ENCODE data around the gene XKRX. TPM values are rescaled to one million over a fixed set of nuclear protein-coding genes. Genes with fewer than 3 reads are reported as not detected.

The XKRX gene
- total RNA-seq (2014; rRNA removed; shearing (Covaris generic)): not detected in 2 replicates

DNA sequence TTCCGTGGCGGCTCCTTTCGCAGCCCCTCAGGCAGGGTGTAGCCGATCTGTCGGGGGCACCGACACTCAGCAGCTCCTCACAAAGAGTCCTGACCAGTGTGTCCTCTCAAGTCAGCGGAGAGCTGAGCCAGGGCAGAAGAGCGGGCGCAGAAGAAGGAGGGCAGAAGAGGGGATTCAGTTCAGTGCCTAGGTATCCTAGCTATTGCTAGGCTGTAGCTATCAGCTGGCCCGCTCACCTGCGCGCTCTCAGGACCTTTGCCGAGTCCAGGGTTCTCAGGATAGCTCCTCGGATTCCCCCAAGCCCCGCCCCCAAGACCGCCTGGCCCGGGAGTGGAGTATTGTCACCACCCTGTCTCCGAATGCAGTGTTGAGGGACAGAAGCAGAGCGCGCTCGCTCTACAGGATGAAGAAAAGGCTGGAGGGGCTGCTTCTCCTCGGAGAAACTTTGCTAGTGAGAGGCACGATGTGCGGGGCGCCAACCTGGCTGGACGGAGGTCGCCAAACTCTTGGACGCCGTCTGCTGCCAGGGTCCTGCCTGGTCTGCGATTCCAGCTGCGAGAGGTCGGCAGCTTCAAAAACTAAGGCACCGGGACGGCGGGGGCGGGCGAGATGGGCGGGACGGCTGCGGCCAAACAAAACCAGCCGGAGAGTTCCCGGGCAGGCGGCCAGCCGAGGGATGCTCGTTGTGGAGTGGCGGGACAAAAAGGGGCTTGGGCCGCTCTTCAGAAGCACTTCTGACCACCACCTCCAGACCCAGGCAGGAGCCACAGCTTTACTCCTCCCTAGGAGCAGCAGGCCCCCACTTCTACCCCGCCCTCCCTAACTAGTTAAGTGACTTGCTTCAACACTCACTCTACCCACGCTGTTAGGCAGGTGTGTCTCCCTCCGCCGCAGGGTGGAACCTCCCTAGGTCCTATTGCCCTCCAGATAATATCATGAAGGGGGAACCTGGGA, at the start of gene XKRX:
Gene XKRX (minus strand): TSS at position 258 of the 954 bp plus-strand sequence. CDS start 613 bp downstream, outside the sequence.
- peak; percentile 1 for DNase-seq (ENCODE audit: low spot score)

DNA sequence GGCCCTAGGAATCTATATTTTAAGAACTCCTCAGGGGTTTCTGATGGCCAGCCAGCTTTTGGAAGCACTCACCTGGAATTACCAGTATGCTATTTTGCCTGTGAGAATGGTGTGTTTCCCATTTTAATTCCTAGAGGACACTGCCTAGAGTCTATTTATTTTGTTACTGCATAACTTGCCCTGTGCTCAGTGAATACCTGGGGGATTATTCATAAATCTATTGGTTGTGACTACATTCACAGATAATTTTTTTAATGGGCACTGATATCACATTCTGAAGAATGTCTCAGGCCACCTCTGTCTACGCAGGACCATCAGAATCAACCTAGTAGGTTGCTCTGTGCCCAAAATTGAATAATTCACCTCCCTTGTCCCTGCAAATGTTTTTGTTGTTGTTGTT, 47.5 kb upstream of the XKRX start:
- DNase-seq (ENCODE audit: low spot score): no peak

DNA sequence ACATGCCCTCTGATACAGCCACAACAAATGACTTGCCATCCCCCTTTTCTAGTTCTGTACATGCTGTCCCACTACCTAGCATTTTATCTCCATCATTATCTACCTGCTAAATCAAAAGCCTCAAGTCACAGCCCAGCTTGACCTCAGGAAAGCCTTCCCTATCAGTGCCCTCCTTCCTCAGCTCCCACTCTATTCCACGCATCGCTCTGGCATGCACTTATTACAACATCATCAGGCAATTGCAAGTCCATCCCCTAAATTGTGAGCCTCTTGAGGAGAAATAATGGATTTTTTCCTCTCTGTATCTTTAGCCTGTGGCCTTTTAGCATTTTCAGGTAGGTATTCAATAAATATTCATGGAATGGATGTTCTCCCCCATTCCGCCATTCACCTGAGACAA, 46.5 kb upstream of the XKRX start:
- DNase-seq (ENCODE audit: low spot score): no peak

DNA sequence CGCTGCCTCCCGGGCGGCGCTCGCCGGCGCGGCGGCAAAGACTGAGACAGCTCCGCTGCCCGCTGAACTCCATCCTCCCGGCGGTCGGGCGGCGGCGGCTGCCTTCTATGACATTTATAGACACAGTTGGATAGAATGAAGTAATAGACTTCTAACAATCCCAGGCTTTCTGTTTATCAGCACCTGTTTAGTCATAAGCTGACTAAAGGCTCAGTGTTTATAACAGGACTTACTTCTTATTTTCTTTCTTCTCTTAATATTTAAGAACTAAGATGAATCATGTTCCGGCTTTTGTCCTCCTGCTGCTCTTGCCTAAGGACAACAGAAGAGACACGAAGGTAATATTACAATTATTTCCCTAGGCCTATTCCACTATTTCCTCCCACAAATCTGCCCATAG, 44.7 kb upstream of the XKRX start:
- DNase-seq (ENCODE audit: low spot score): peak; percentile 35

DNA sequence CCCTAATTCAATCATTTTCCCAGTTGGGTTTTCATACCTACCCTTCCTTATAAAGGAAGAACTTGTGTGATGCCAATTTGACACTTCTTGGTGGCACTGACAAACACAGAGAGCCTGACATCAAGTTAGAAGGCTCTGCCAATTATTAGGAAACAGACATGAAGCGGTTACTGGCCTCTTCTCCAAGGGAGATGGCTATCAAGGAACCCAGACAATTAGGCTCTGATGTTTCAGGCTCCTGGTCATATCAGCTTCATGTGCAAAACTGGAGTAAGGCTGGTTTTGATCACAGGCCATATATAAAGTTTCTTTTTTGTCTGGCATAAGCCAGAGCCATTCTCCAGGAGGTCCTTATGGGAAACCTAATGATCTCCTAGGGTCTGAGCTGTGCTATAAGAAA, 41.2 kb upstream of the XKRX start:
- no peak for DNase-seq (ENCODE audit: low spot score)

DNA sequence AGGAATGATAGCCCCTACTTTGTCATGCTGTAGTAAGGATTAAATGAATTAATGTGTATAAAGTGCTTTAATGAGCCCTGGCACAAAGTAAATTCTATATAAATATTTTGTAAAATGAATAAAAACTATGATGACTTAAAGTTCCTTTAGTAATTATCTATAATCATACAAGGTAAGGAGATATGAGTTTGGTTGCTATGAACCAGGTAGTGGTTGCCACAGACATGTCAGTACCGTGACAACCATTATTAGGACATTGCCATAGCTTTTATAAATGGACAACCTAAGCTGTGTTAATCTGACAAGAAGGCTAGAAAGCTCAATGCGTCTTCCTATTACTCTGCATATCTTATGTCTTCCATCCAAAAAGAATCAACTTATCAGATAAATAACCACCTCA, 40.7 kb upstream of the XKRX start, which contains the start of gene ARL13A:
Gene ARL13A (plus strand): TSS at position 301 of the 400 bp plus-strand sequence. CDS start 3,982 bp downstream, outside the sequence.
- DNase-seq (ENCODE audit: low spot score): no peak

DNA sequence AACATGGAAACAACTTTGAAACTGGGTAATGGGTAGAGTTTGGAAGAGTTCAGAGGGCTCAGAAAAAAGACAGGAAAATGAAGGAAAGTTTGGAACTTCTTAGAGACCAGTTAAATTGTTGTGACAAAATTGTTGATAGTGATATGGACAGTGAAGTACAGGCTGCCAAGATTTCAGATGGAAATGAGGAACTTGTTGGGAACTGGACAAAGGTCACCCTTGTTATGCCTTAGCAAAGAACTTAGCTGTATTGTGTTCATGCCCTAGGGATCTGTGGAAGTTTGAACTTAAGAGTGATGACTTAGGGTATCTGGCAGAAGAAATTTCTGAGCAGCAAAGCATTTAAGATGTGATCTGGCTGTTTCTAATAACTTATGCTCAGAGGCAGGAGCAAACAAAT, 35.6 kb upstream of the XKRX start:
- DNase-seq (ENCODE audit: low spot score): no peak

DNA sequence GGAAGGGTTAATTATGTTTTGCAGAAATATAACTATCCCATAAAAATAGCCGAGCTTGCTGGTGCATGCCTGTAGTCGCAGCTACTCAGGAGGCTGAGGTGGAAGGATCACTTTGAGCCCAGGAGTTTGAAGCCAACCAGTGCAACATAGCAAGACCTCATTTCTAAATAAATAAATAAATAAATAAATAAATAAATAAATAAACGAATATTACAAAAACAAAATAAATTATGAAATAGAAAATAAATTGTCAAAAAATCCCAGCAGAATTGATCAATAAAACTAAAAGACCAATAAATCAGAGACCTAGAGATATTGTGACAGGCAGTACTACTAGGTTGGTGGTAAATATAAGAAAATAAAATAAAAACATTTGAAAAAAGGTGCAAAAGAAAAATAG, 34.1 kb upstream of the XKRX start:
- no peak for DNase-seq (ENCODE audit: low spot score)

DNA sequence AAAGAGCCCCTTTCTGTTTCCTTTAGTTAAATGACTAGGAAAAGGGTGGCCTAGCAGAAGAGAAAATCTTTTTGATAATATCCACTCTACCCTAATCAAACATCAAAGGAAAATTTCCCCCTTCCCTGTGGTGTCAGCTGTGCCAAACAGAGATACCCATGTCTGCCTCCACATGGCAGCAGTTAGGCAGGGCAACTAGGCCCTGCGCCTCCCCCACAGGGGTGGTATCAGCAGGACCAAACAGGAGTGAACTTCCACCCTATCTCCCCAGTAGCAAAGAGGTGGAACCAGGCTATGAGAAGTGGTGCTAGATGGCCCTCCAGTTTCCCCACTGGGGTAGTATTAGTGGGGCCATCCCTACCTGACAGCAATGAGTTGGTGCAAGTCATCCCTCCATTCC, 19.8 kb upstream of the XKRX start:
- no peak for DNase-seq (ENCODE audit: low spot score)

DNA sequence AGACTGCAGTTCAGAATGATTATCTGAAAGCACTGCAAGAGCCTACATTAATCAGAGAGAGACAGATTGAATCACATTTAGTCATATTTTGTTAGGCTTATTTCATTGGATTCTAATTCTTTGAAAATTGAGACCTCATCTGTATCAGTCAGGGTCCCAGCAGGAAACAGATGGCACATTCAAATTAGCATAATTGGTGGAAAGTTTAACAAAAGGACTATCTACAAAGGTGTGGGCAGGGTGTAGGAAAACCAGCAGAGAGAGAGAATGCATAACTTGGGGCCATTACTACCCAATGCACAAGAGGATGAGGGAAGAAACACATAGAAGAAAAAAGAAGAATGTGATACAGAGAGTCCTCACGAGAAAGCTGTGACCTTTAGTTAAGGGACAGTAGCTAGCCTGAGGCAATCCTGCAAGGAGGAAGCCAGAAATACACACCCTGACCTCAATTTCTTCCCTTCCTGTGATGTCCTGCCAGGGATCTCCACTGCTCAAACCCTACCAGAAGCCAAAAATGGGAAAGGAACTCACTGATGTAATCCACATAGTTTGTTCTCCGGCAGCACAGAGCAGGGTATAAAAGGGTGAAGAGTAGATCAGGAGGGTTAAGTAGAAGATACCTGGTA, 17.7 kb upstream of the XKRX start:
- no peak for DNase-seq (ENCODE audit: low spot score)

DNA sequence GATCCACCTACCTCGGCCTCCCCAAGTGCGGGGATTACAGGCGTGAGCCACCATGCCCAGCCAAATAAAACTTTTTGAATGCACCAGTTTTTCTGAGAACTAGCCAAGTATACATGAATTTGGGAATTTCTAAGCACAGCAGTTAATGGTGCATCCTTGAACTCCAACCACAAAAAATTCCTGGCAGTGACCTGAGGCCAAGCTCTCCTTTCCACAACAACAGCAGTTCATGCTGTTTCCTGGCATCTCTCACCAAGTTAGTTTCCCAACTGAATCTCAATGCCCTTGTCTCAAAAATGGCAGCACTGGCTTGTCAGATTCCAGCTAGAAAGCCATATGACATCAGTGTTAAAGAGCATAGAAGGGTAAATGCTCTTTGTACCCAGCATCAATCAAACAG, 15.9 kb upstream of the XKRX start:
- no peak for DNase-seq (ENCODE audit: low spot score)

DNA sequence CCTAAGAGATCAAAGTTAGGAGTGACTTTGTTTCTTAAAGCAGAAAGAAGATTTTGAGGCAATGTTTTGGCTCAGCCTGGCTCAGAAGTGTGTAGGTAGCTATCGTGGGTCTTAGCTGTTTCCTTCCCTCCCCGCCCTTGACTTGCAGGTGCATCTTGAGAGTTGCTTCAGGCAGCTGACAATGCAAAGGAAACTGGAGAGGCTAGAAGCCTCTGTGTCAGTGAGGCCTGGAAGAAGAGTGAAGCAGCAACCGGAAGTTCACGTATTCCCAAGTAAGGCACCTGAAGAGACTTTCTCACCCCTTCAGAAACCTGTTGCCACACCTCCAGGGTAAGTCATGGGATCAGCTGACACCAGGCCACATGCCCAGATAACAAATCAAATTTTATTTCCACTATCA, 10.6 kb upstream of the XKRX start:
- DNase-seq (ENCODE audit: low spot score): no peak

DNA sequence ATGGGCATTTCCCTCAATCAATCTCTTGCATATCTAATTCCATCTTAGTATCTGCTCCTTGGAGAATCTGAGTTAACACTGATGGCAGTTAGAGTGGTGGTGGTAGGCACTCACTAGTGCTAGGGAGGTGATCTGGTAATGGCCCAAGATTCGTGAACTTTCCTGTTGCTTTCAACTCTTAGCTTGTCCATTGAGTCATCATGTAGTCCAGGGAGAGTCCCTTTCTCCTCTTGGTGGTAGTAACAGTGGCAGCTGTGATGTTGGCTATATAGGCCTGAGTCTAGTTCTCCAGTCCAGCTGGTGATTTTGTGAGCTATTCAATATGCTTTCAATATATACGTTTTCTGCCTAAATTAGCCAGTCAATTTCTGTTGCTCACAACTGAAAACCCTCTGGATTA, 7.0 kb upstream of the XKRX start:
- DNase-seq (ENCODE audit: low spot score): no peak

DNA sequence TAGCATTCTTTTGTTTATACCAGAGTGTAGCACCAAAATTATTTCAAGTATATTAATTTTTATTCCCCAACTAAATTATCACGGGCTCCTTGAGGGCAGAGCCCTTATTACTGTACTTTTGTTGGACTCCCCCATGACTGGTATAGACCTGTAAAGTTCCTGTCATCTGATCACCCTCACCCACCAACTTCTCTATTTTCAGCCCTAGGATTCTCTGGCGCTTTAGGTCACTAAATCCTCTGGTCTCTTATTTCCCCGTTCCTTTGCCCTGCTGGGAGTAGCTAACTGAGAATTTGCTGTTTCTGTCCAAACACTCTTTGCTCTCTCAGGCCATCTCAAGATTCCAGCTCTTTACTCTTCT, 3.2 kb upstream of the XKRX start:
- no peak for DNase-seq (ENCODE audit: low spot score)

DNA sequence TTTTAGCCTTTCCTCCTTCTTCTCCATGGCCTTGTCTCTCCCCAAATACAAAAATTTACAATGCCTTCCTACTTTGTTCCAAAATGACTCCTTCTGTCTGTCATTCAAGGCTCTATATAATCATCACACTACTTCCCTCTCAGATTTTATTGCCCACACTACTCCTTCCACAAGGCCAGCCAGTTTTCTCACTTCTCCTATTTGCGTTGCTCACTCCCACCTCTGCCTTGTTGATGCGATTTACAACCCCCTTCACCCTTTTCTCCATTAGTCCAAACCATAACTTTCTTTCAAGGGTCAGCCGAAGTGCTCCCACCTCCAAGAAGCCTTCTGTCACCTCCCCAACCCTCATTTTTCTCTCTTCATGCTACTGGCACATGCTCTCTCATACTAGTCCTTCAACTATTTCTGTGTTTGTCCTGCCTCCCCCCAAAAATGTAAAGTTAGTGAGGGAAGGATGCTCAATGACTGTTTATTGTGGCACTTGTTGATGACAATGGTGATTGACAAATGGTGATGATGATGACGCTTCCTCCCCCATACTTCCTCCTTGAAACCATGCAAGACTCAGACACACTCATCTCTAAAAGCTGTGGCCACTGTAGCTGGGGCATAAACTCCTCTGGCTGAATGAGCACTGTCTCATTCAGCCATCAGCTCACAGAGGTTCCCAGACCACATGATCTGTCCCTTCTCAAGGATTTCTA, 2.7 kb upstream of the XKRX start:
- DNase-seq (ENCODE audit: low spot score): no peak

DNA sequence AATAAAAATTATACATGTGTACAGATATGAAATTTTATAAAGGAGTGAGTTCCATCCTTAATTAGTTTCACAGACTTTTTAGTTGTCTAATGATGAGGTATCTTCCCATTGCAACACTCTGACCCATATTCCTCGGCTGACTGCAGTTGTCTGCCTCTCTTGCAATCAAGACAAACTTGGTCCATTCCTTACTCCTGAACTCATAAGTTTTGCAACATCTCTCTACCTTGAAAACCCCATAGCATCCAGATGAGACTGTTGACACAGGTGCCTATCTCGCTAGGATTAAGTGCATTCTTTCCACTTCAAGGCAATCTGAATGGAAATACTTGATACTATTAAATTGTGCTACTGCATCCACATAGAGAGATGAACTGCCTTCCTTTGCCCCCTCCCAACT, 2.3 kb downstream of the XKRX start:
- no peak for DNase-seq (ENCODE audit: low spot score)

DNA sequence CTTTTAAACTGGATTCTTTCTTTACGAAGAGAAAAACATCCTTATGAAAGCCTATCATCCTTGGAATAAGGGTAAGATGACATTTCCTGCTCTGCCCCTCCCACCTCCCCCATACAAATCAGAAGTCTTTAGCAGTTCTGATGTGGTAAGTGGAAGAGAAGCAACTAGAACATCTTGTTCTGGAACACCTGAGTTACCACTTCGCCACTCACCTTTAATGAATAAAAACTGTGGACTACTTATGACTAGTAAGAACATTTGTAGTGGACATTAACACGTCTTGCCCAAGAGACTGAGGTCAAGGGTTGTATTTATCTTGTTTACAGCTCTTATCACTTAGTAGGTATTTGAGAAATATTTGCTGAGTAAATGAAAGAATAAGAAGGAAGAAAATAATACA, 4.3 kb downstream of the XKRX start:
- no peak for DNase-seq (ENCODE audit: low spot score)

DNA sequence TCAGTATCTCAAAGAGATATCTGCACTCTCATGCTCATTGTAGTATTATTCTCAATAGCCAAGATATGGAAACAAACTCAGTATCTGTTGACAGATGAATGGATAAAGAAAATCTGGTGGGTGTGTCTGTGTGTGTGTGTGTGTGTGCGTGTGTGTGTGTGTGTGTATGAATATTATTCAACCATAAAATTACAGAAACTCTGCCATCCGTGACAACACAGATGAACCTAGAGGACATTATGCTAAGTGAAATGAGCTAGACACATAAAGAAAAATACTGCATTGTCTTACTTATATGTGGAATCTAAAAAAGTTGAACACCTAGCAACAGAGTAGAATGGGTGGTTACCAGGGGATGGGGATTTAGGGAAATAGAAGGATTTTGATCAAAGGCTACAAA, 13.2 kb downstream of the XKRX start:
- DNase-seq (ENCODE audit: low spot score): no peak

DNA sequence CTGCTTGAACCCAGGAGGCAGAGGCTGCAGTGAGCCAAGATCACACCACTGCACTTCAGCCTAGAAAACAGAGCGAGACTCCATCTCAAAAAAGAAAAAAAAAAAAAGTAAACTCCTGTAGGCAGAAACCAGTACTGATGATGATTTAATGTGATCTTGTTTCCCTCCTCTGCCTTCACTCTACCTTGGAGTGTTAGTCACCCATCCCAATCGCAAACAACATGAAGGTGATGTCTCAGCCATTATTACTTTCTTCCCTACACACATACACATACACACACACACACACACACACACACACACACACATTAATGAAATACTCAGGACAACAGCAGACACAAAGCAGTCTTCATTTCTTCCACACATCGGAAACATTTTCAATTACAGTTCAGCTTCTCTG, 15.6 kb downstream of the XKRX start:
- DNase-seq (ENCODE audit: low spot score): no peak

DNA sequence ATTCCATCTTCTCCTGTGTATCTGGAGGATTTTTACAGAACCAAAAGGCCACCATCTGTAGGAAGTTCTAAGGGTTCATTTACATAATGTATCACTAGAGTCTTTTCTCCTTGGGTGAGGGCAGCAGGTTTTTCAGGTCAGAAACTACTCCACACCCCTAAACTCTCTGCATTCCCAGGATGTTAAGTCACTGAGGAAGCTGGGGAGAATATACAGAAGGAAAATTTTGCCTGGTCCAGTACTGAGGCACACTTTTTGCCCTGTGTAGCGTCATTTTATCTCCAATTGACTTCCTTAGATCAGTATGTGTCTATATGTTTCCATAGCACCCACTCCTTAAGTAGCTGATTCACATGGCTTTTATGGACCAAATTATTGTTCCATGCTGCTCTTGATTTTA, 17.0 kb downstream of the XKRX start:
- no peak for DNase-seq (ENCODE audit: low spot score)

DNA sequence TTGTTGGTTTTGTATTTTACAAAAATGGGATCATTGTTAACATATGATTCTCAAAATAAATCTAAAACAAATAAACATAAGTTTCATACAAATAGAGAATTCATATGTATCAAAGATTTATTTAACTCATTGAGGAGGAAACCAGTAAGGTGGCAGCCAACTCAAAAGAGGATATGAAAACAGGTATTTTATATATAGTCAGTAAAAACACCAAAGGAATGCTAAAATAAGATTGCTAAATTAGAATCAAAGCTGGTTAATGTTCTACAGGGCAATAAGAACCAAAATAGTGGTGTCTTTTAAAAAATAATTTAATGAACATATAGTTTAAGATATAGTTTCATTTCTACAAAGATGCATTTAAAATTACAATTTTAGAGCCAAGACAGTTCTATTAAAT, 23.1 kb downstream of the XKRX start:
- no peak for DNase-seq (ENCODE audit: low spot score)

DNA sequence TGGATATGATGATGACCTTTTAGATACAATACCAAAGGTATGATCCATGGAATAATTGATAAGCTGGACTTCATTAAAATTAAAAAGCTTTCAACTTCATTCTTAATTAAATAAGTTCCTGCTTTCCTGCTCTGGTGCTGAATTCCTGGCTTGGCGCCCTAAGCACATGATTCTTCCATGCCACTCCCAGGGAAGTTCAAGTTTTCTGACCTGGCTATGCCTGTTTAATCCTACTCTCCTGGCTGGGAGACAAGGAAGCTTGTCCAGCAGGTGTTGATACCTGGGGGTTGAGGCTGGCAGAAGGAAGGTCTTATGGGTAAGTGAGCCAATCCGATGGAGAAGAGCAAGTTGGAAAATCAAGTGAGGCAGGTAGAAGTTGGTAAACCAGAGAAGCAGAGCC, 24.3 kb downstream of the XKRX start:
- no peak for DNase-seq (ENCODE audit: low spot score)

Measured in A172 (cell line).